LoVo (cell line): ENCODE data around the gene CLEC4G.
"Not testable (repeated sequence)": the region's sequence is repeated elsewhere in the genome, so short reads cannot be mapped to it uniquely, and the experiment has no call there.

Experiments
- DNase-seq: peaks from one replicate; pipeline ENCODE4 v3.0.0-alpha.2; 2016; ENCODE audit warnings: low spot score

CLEC4G gene

GRCh38 chr19:7732045-7732444 lies at the start of gene CLEC4G:
TSS of gene CLEC4G (minus strand) at chr19:7732110. CDS start at chr19:7732102, 8 bp downstream.
- no peak for DNase-seq

DNA sequence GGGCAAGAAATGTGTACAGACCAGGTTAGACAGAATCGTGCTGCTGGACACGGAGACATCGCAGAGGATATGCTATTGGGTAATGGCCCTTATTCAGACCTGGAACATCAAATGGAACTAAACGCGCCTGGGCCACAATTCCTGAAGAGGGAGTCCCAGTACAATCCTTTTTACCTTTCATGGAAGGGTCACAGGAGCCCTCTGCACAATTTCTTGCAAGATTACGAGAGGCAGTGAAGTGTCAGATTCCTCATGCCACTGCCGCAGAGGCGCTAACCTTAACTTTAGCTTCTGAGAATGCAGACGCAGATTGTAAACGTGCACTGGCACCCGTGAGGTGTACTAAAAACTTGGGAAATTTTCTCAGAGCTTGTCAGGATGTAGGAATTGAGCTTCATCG lies 49.2 kb upstream of the CLEC4G start:
- DNase-seq = no peak

DNA sequence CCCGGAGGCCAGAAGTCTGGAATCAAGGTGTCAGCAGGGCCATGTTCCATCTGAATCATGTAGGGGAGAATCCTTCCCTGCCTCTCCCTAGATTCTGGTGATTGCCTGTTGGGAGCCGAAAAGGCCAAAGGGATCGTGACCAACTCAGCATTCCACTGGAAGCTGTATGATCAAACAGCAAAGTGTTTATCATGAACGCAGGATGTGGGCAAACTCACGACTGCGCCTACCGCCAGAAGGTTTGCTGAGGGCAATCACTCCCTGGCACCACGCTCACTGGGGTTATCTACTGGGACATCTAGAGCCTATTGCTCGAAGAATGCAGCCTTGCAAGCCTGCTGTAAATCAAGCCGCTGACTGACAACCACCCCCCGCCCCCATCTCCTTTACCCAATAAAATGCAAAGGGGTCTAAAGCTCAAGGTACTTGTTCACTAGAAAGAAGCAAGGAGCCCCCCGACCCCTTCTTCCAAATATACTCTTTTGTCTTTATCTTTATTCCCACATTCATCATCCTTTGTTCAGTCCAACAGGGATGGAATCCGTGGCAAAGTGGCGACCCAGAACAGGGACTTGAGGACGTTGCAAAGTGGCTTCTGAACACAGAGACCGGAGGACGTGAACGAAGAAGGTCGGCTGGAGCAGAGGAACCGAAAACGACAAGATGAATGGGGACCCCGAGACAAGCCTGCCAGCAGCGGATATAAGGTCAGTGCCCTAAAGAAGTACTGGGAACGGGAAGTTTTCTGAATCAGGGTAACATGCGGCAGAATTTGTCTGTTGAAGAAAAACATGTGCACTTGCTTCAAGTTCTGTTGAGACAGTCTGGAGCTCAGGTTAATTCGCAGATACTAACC lies 47.9 kb upstream of the CLEC4G start:
- no peak for DNase-seq

DNA sequence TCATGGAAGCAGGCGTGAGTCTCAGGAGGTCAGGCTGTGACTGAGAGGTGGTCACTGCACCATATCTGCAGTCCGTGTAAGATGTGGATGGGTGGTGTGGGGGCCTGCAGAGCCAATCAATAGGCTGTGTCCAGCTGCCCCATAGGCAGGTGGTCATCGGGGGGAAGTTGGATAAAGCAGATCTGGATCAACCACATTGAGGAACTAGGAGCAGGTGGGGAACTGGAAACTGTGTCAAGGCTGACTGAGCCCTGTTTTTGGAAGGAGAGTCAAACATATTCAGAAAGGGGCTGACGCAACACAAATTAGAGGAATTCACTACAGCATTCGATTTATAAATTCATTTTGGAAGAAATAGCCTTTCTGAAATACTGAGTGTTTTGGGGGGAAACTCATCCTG lies 46.2 kb upstream of the CLEC4G start:
- DNase-seq = no peak

- DNase-seq = no peak
Measured at GRCh38 chr19:7775761-7776160, 43.9 kb upstream of the CLEC4G start.

DNA sequence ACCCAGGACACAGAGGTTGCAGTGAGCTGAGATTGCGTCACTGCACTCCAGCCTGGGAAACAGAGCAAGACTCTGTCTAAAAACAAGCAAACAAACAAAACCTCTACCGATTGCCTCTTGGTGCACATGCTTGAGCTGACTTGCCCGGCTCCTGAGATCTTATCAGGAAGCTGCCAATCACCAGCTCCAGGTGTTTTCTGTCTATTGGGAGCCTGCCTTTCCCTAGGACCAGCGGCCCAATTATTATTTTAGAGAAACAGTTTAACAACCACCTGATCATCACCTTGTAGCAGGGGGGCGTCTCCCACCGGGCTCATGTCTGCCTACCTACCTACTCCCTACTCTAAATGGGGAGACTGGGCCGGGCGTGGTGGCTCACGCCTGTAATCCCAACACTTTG lies 41.9 kb upstream of the CLEC4G start:
- no peak for DNase-seq

GRCh38 chr19:7772752-7773291 lies 40.9 kb upstream of the CLEC4G start:
- DNase-seq = peak; percentile 48

DNA sequence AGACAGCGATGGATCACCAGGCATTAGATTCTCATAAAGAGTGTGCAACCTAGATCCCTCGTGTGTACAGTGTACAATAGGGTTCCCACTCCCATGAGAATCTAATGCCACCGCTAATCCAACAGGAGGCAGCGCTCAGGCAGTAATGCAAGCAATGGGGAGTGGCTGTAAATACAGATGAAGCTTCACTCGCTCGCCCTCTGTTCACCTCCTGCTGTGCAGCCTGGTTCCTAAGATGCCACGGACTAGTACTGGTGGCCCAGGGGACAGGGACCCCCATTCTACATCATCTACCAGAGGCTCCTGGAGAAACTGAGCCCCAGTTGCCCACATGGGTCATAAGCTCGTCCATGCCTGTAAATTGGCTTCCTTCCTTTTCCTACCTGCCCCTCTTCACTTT lies 39.2 kb upstream of the CLEC4G start:
- DNase-seq = no peak

DNA sequence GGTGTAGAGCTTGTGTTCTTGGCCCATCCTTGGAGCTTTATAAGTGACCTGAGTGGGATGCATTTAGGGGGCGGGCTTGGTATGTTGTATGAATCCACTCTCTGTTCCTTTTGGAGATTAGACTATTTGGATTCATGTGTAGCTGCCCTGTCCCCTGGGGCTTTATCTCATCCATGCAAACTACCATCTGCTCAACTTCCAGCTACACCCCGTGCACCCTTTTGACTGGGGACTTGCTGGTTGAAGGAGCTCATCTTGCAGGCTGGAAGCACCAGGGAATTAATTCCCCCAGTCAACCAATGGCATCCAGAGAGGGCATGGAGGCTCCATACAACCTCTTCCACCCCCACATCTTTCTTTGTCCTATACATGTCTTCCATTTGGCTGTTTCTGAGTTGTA lies 37.3 kb upstream of the CLEC4G start:
- DNase-seq = no peak

GRCh38 chr19:7767487-7767886 lies 35.6 kb upstream of the CLEC4G start:
- no peak for DNase-seq

DNA sequence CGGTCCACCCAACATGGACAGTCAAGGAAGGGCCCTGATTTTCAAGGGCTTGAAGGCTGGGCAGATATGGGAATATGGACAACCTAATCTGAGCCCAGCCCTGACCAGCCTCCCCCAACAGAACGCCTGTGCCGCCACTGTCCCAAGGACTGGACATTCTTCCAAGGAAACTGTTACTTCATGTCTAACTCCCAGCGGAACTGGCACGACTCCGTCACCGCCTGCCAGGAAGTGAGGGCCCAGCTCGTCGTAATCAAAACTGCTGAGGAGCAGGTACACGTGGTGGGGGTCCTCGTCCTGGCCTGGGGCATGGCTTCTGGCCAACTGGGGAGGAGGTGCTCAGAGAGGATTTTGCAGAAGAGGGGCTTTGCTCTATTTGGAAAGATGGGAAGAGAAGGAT lies 34.6 kb upstream of the CLEC4G start:
- no peak for DNase-seq

DNA sequence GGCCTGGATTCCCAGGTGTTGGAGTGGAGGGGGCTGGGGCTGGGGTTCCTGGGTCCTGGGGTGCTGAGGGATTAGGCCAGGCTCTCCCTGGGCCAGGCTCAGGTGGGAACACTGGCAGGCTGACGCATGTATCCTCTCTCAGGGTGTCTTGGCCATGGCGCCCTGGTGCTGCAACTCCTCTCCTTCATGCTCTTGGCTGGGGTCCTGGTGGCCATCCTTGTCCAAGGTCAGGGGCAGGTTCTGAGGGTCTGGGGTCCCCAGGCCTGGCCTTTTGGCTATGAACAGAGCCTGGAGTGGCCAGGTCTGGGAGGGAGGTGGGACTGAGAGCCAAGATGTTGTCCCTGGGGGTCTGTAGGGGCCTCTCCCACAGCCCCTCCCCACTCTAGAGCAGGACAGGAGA lies 33.1 kb upstream of the CLEC4G start:
- not testable (repeated sequence) for DNase-seq

DNA sequence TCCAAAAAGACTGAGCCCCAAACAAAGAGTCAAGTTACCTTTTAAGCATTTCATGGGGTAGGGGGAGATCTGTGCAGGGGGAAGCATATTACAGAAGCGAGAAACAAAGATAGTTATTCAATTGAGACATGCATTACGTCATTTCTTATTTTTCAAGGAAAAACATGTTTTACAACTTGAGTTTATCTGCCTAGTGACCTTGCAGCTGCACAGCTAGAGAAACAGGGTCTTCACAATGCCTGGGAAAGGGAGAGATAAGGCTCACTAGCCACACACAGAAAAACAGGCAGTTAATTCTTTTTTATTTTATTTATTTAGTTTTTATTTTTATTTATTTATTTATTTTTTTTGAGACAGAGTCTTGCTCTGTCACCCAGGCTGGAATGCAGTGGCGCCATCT lies 32.2 kb upstream of the CLEC4G start:
- DNase-seq = not testable (repeated sequence)

GRCh38 chr19:7763696-7764095 lies 31.8 kb upstream of the CLEC4G start:
- DNase-seq = no peak

DNA sequence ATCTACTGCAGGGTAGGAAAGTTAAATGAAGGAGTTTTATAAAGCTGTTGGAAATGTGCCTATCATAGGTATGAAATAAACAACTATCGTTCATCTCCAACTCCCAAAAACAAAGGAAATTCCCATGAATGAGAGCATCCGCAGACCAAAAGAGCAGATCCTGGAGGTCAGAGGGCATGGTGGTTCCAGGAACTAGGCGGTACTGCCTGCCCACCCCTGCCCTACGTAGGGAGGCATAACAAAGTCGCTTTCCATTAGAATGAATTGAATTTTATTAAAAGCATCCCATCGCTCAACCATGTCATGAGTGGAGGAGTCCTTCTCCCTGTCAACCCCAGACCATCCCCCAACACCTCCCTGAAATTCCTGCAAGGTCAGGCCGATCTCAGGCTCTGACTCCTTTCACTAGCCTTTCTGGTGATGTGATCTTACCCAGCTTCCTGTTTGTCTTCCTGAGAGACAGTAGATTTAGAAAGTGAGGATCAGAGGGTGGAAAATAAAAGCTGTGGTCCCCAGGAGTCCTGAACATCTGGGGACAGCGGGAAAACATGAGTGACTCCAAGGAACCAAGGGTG lies 30.9 kb upstream of the CLEC4G start, which contains the start of gene CLEC4M:
Gene CLEC4M (plus strand): TSS at position 525 of the 575 bp plus-strand sequence. CDS start 24 bp downstream, at position 549.
- DNase-seq = no peak

DNA sequence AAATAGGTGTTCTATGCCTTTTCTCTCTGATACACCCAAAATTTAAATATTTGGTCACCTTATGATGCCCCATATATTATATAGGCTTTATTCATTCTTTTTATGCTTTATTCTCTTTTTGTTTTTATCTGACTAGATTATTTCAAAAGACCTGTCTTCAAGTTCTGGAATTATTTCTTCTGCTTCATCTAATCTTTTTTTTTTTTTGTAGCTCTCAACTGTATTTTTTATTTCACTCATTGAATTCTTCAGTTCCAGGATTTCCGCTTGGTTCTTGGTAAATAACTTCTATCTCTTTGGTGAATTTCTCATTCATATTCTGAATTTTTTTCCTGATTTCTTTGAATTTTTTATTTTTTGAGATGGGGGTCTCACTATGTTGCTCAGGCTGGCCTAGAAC lies 27.2 kb upstream of the CLEC4G start:
- DNase-seq = no peak

DNA sequence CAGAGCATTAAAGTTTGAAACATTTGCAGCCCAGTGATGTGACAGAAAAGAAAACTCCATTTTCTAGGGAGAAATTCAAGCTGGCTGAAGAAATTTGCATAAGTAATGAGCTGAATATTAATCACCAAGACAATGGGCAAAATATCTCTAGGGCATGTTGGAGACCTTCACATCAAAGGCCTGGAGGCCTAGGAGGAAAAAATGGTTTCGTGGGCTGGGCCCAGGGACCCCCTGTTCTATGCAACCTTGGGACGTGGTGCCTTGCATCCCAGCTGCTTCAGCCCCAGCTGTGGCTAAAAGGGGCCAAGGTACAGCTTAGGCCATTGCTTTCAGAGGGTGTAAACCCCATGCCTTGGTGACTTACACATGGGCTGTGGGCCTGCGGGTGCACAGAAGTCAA lies 25.4 kb upstream of the CLEC4G start:
- DNase-seq = no peak

- no peak for DNase-seq
Measured at GRCh38 chr19:7756258-7756657, 24.3 kb upstream of the CLEC4G start.

DNA sequence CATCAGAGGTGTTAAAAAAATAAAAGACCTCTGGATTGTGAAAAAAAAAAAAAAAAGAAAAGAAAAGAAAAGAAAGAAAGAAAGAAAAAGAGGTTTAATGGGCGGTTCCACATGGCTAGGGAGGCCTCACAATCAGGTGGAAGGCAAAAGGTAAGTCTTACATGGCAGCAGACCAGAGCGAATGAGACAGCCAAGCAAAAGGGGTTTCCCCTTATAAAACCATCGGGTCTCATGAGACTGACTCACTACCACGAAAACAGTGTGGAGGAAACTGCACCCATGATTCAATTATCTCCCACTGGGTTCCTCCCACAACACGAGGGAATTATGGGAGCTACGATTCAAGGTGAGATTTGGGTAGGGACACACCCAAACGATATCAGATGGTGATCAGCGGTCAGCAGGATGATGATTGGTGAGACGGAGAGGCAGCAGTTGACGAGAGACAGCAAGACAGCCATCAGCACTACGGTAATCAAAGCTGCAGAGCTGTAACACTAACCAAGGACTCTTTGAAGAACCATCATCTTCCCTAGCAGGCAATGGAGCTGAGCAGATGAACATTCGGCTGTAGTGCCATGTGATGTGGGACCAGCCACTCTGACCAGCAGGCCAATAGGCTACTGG lies 19.4 kb upstream of the CLEC4G start:
- DNase-seq = no peak

DNA sequence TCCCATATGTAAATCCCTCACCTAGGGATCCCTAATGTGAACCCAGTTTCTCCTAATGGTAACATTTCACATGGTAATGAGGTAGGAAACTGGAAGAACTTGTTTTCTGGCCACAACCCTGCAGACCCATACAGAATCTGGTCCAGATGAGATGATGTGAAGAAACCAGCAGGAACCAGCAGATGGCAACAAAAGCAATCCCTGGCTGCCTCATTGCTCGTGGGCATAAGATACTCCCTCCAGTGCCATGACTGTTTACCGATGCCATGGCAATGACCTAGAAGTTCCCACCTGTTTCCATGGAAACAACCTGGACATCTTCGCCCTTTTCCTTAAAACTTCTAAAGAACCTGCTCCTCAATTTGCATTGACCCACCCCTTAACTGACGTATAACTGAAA lies 16.8 kb upstream of the CLEC4G start:
- peak; percentile 24 for DNase-seq

DNA sequence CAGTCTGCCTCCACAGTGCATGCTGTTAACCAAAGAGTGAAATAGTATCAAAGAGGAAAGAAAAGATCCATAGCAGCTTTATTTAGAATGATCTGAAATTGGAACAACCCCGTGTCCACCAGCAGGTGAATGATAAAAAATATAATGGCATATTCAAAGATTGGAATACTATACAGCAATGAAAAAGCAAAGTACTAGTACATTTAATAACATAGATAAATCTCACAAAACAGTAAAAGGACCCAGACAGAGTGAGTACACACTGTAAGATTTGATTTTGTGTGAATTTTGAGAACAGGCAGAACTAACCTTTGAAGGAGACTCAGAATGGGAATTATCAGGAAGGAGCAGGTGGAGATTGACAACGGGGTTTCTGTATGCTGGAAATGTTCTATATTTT lies 16.3 kb upstream of the CLEC4G start:
- DNase-seq = no peak

DNA sequence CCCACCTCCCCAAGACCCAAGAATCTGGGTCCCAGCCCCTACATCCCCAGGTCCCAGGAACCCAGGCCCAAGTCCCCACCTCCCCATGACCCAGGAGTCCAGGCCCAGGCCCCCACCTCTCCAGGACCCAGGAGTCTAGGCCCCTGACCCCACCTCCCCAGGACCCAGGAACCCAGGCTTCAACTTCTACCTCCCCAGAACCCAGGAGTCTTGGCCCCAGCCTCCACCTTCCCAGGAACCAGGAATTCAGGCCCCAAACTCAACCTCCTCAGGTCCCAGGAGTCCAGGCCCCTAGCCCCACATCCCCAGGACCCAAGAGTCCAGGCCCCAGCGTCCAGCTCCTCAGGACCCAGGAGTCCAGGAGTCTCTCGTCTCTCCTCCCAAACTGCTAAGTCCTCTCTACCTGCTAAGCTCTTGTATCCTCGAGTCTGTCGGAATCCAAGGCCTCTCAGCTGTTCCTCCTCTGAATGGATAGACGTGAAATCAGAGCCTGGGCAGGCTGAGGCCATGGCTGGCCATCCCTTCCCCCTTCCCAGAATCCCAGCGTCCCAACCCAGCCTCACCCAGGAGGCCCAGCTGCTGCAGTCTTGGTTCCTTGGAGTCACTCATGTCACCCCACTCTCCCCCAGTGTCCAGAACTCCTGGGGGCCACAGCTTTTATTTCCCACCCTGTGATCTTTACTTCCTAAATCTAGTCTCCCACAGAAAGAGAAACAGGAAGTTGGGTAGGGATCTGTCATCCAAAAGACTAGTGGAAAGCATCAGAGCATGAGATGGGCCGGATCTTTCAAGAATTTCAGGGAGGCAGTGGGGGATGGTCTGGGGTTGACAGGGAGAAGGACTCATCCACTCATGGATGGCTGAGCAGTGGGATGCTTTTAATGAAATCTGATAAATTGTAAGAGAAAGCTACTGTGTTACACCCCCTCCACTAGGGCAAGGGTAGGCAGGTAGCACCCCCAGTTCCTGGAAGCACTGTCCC lies 15.3 kb upstream of the CLEC4G start, which contains the start of gene CD209:
Gene CD209 (minus strand): TSS at position 632 of the 982 bp plus-strand sequence. CDS start 23 bp downstream, at position 609.
- no peak for DNase-seq
